ENCODE data around the gene MPZL2. TPM values are rescaled to one million over a fixed set of nuclear protein-coding genes. Genes with fewer than 3 reads are reported as not detected.

The MPZL2 gene
- total RNA-seq, 1 donor from 2014 or later = 165 TPM

- H3K36me3 ChIP-seq = no peaks in the 10 kb centered on the region
- H3K9me3 ChIP-seq = no peaks in the 10 kb centered on the region
- peak overlapping the region; percentile 24 for H3K27ac ChIP-seq
- H3K4me1 ChIP-seq = peaks cover 4% of the 10 kb centered on the region
- intact Hi-C loops (cut with DNase I) = no loop called here
- no peak for TF ChIP-seq POLR2AphosphoS5 (IDR thresholded peaks at IDR 0.05; ENCODE audit: insufficient read depth in 1 of 2, low read depth in 1 of 2)
- no peak for TF ChIP-seq POLR2A (IDR thresholded peaks at IDR 0.05)
- TF ChIP-seq CTCF (IDR thresholded peaks at IDR 0.05) = no peak
- H3K27me3 ChIP-seq = no peaks in the 10 kb centered on the region
- H3K4me3 ChIP-seq = no peak overlapping the region
- no peak for DNase-seq (ENCODE audit: extremely low spot score in 2 of 2)
Observed at GRCh38 chr11:118221419-118221818, 42.7 kb downstream of the MPZL2 start.

GRCh38 chr11:118219732-118220131 lies 44.4 kb downstream of the MPZL2 start:
- H3K27me3 ChIP-seq = no peaks in the 10 kb centered on the region
- no peak overlapping the region for H3K27ac ChIP-seq
- no peak overlapping the region for H3K4me3 ChIP-seq
- no peaks in the 10 kb centered on the region for H3K36me3 ChIP-seq
- intact Hi-C loops (cut with DNase I) = no loop called here
- TF ChIP-seq CTCF (IDR thresholded peaks at IDR 0.05) = no peak
- no peak for TF ChIP-seq POLR2A (IDR thresholded peaks at IDR 0.05)
- no peak for TF ChIP-seq POLR2AphosphoS5 (IDR thresholded peaks at IDR 0.05; ENCODE audit: insufficient read depth in 1 of 2, low read depth in 1 of 2)
- no peak for DNase-seq (ENCODE audit: extremely low spot score in 2 of 2)
- no peaks in the 10 kb centered on the region for H3K9me3 ChIP-seq
- H3K4me1 ChIP-seq = no peaks in the 10 kb centered on the region

GRCh38 chr11:118219244-118219643 lies 44.9 kb downstream of the MPZL2 start:
- no peaks in the 10 kb centered on the region for H3K27me3 ChIP-seq
- H3K4me3 ChIP-seq = no peak overlapping the region
- no peaks in the 10 kb centered on the region for H3K4me1 ChIP-seq
- no peak overlapping the region for H3K27ac ChIP-seq
- no peak for DNase-seq (ENCODE audit: extremely low spot score in 2 of 2)
- H3K9me3 ChIP-seq = no peaks in the 10 kb centered on the region
- TF ChIP-seq POLR2AphosphoS5 (IDR thresholded peaks at IDR 0.05; ENCODE audit: insufficient read depth in 1 of 2, low read depth in 1 of 2) (no peak), POLR2A (IDR thresholded peaks at IDR 0.05) (no peak), CTCF (IDR thresholded peaks at IDR 0.05) (no peak)
- intact Hi-C loops (cut with DNase I) = no loop called here
- H3K36me3 ChIP-seq = no peaks in the 10 kb centered on the region

GRCh38 chr11:118217575-118217974 lies 46.5 kb downstream of the MPZL2 start:
- intact Hi-C loops (cut with DNase I) = no loop called here
- Histone ChIP-seq H3K27me3 (no peaks in the 10 kb centered on the region), H3K4me1 (no peaks in the 10 kb centered on the region), H3K36me3 (no peaks in the 10 kb centered on the region), H3K4me3 (no peak overlapping the region), H3K9me3 (no peaks in the 10 kb centered on the region), H3K27ac (no peak overlapping the region)
- DNase-seq (ENCODE audit: extremely low spot score in 2 of 2) = no peak
- no peak for TF ChIP-seq POLR2A (IDR thresholded peaks at IDR 0.05)
- TF ChIP-seq POLR2AphosphoS5 (IDR thresholded peaks at IDR 0.05; ENCODE audit: insufficient read depth in 1 of 2, low read depth in 1 of 2) = no peak
- no peak for TF ChIP-seq CTCF (IDR thresholded peaks at IDR 0.05)

GRCh38 chr11:118216621-118217481 lies 47.2 kb downstream of the MPZL2 start:
- no peaks in the 10 kb centered on the region for H3K36me3 ChIP-seq
- H3K4me1 ChIP-seq = no peaks in the 10 kb centered on the region
- H3K27ac ChIP-seq = no peak overlapping the region
- TF ChIP-seq CTCF (IDR thresholded peaks at IDR 0.05) = no peak
- TF ChIP-seq POLR2AphosphoS5 (IDR thresholded peaks at IDR 0.05; ENCODE audit: insufficient read depth in 1 of 2, low read depth in 1 of 2) = no peak
- no peak for TF ChIP-seq POLR2A (IDR thresholded peaks at IDR 0.05)
- H3K4me3 ChIP-seq = no peak overlapping the region
- DNase-seq (ENCODE audit: extremely low spot score in 2 of 2) = no peak
- no peaks in the 10 kb centered on the region for H3K9me3 ChIP-seq
- H3K27me3 ChIP-seq = no peaks in the 10 kb centered on the region
- intact Hi-C loops (cut with DNase I) = no loop called here
